HG03432 (cell line): ENCODE measurements around the gene IQCE.
"Not testable (repeated sequence)": the region's sequence is repeated elsewhere in the genome, so short reads cannot be mapped to it uniquely, and the experiment has no call there.

Experiments
- ATAC-seq: cut with Tn5 transposase; IDR thresholded peaks from one replicate; pipeline ENCODE4 v1.9.1; 2021; ENCODE audit warnings: mild to moderate bottlenecking, moderate library complexity; ENCODE audit not compliant: unreplicated experiment

IQCE gene

GRCh38 chr7:2575733-2576340 lies 17.1 kb downstream of the IQCE start:
- no peak for ATAC-seq

- no peak for ATAC-seq
Observed at GRCh38 chr7:2576742-2577491, 18.1 kb downstream of the IQCE start.

GRCh38 chr7:2577914-2578680 lies 19.3 kb downstream of the IQCE start:
- no peak for ATAC-seq

- no peak for ATAC-seq
Observed at GRCh38 chr7:2580636-2581035, 21.9 kb downstream of the IQCE start.

- no peak for ATAC-seq
Observed at GRCh38 chr7:2582006-2582735, 23.4 kb downstream of the IQCE start.

- ATAC-seq = no peak
Observed at GRCh38 chr7:2583798-2584580, 25.2 kb downstream of the IQCE start.

- no peak for ATAC-seq
Observed at GRCh38 chr7:2585446-2585845, 26.7 kb downstream of the IQCE start.

- ATAC-seq = no peak
Observed at GRCh38 chr7:2586326-2587020, 27.7 kb downstream of the IQCE start.

GRCh38 chr7:2587134-2587533 lies 28.4 kb downstream of the IQCE start:
- ATAC-seq = no peak

GRCh38 chr7:2587778-2588177 lies 29.0 kb downstream of the IQCE start:
- ATAC-seq = no peak

- ATAC-seq = no peak
Observed at GRCh38 chr7:2589341-2589740, 30.6 kb downstream of the IQCE start.

- ATAC-seq = not testable (repeated sequence)
Observed at GRCh38 chr7:2589941-2590340, 31.2 kb downstream of the IQCE start.

- ATAC-seq = no peak
Observed at GRCh38 chr7:2592375-2592865, 33.6 kb downstream of the IQCE start.

- ATAC-seq = no peak
Observed at GRCh38 chr7:2593036-2593727, 34.4 kb downstream of the IQCE start.

GRCh38 chr7:2594599-2594998 lies 35.8 kb downstream of the IQCE start:
- no peak for ATAC-seq

- no peak for ATAC-seq
Observed at GRCh38 chr7:2595258-2595860, 36.6 kb downstream of the IQCE start.

- no peak for ATAC-seq
Observed at GRCh38 chr7:2596464-2597272, 37.9 kb downstream of the IQCE start.

GRCh38 chr7:2597273-2597640 lies 38.5 kb downstream of the IQCE start:
- ATAC-seq = no peak
